ENCODE data around the gene CCDC51.

The CCDC51 gene

DNA sequence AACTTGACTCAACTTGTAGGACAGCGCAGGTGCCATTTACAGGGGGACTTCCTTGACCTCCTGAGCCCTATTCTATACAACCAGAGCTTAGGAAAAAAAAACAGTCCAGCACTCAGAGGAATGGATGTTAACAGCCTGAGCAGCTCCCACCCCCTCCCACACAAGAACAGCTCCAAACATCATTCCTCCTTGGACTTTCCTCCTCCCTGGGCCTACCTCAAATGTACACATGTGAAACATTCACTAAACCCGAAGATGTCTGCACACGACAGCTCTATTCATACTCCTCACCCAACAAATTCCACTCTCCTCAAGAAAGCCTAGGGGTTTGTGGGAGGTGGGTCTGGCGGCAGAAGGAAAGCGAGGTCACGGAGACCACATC, 6.1 kb upstream of the CCDC51 start:
- Histone ChIP-seq H3K9ac (ENCODE audit: low read length) (peak overlapping the region; percentile 85), H3F3A (ENCODE audit: insufficient read depth) (peaks cover 34% of the 10 kb centered on the region), H3K27me3 (ENCODE audit: low read length) (no peaks in the 10 kb centered on the region), H2AFZ (ENCODE audit: low read depth, low read length, severe bottlenecking) (peak overlapping the region; percentile 71), H3K4me3 (ENCODE audit: insufficient read depth, low read length, poor library complexity, severe bottlenecking) (peak overlapping the region; percentile 93), H3K9me2 (replicated peaks; ENCODE audit: insufficient read depth, low read length) (no peaks in the 10 kb centered on the region), H3K36me3 (ENCODE audit: low read length) (0 out of 2 replicates have a peak, but pooled peaks cover 5% of the 10 kb centered on the region), H3K27ac (ENCODE audit: low read depth, low read length) (no peak overlapping the region; the same call in 1 of the 2 replicates), H3K4me2 (ENCODE audit: low read depth, low read length, poor library complexity, severe bottlenecking) (peak overlapping the region; percentile 87), H4K20me1 (ENCODE audit: low read depth, low read length) (no peaks in the 10 kb centered on the region), H3K9me3 (ENCODE audit: insufficient read depth, low read length) (no peaks in the 10 kb centered on the region), H3K79me2 (ENCODE audit: insufficient read depth, low read length) (peaks cover 27% of the 10 kb centered on the region)
- TF ChIP-seq EZH2phosphoT487 (conservative IDR thresholded peaks at IDR 0.05; ENCODE audit: low read length) = no peak
- TF ChIP-seq, protein P1, sequence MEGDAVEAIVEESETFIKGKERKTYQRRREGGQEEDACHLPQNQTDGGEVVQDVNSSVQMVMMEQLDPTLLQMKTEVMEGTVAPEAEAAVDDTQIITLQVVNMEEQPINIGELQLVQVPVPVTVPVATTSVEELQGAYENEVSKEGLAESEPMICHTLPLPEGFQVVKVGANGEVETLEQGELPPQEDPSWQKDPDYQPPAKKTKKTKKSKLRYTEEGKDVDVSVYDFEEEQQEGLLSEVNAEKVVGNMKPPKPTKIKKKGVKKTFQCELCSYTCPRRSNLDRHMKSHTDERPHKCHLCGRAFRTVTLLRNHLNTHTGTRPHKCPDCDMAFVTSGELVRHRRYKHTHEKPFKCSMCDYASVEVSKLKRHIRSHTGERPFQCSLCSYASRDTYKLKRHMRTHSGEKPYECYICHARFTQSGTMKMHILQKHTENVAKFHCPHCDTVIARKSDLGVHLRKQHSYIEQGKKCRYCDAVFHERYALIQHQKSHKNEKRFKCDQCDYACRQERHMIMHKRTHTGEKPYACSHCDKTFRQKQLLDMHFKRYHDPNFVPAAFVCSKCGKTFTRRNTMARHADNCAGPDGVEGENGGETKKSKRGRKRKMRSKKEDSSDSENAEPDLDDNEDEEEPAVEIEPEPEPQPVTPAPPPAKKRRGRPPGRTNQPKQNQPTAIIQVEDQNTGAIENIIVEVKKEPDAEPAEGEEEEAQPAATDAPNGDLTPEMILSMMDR (IDR thresholded peaks at IDR 0.05; ENCODE audit: insufficient read depth, low read length, poor library complexity, severe bottlenecking) = no peak

DNA sequence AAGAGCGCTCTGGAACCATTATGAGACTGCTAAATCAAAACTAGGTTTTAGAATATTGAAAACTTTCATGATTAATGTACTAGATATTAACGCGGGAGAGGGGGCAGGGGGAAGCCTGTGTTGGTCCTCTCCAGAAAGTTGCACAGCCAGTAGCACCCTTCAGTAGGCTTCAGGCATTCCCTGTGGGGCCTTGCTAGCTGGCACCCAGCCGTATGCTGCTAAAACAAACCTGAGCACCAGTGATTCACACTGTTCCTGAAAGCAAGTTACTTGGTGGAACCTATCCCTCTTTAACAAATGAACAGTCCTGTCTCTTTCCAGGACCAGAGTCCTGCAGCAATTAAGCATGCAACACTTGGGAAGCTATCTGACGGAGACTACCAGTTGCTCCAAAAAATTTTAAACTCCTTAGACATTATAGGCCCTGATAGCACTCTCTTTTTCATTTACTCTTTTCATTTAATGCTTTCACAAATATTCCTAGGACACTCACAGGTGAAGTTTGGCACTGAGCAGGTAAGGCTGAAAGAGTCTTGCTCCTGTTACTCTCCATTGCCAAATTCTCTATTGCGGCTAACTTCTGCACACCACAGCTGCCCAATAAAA, 5.5 kb upstream of the CCDC51 start:
- Histone ChIP-seq H4K20me1 (ENCODE audit: low read depth, low read length) (no peaks in the 10 kb centered on the region), H3K9ac (ENCODE audit: low read length) (0 out of 2 replicates have a peak overlapping the region, but pooled peaks have one; percentile 85), H3K4me3 (ENCODE audit: insufficient read depth, low read length, poor library complexity, severe bottlenecking) (no peak overlapping the region), H3K4me2 (ENCODE audit: low read depth, low read length, poor library complexity, severe bottlenecking) (peak overlapping the region; percentile 87), H3K27ac (ENCODE audit: low read depth, low read length) (no peak overlapping the region), H3K9me3 (ENCODE audit: insufficient read depth, low read length) (no peaks in the 10 kb centered on the region), H2AFZ (ENCODE audit: low read depth, low read length, severe bottlenecking) (no peak overlapping the region), H3K36me3 (ENCODE audit: low read length) (0 out of 2 replicates have a peak, but pooled peaks cover 5% of the 10 kb centered on the region), H3K9me2 (replicated peaks; ENCODE audit: insufficient read depth, low read length) (no peaks in the 10 kb centered on the region), H3F3A (ENCODE audit: insufficient read depth) (peaks cover 34% of the 10 kb centered on the region), H3K79me2 (ENCODE audit: insufficient read depth, low read length) (peaks cover 33% of the 10 kb centered on the region), H3K27me3 (ENCODE audit: low read length) (no peaks in the 10 kb centered on the region)
- no peak for TF ChIP-seq EZH2phosphoT487 (conservative IDR thresholded peaks at IDR 0.05; ENCODE audit: low read length)
- TF ChIP-seq, protein P1 (IDR thresholded peaks at IDR 0.05; ENCODE audit: insufficient read depth, low read length, poor library complexity, severe bottlenecking) = no peak

DNA sequence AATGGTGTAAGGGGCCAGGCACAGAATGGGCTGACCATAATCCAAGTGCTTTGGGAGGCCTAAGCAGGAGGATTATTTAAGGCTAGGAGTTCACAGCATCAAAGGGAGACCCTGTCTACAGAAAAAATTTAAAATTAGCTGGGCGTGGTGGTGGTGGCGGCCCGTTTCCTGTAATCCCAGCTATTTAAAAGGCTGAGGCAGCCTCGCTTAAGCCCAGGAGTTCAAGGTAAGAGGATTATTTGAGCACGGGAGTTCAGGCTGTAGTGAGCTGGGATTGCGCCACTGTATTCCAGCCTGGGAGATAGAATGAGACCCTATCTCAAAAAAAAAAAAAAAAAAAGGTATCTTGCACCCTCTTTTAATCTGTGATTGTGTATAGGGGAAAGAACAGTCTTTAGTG, 2.0 kb upstream of the CCDC51 start:
- H3K4me2 ChIP-seq (ENCODE audit: low read depth, low read length, poor library complexity, severe bottlenecking) = peak overlapping the region; percentile 70
- peaks cover 32% of the 10 kb centered on the region for H3K79me2 ChIP-seq (ENCODE audit: insufficient read depth, low read length)
- H3K36me3 ChIP-seq (ENCODE audit: low read length) = 0 out of 2 replicates have a peak, but pooled peaks cover 5% of the 10 kb centered on the region
- H3K27ac ChIP-seq (ENCODE audit: low read depth, low read length) = no peak overlapping the region
- no peaks in the 10 kb centered on the region for H4K20me1 ChIP-seq (ENCODE audit: low read depth, low read length)
- H3K9me2 ChIP-seq (replicated peaks; ENCODE audit: insufficient read depth, low read length) = no peaks in the 10 kb centered on the region
- TF ChIP-seq EZH2phosphoT487 (conservative IDR thresholded peaks at IDR 0.05; ENCODE audit: low read length) = no peak
- TF ChIP-seq, protein P1 (IDR thresholded peaks at IDR 0.05; ENCODE audit: insufficient read depth, low read length, poor library complexity, severe bottlenecking) = no peak
- no peaks in the 10 kb centered on the region for H3K27me3 ChIP-seq (ENCODE audit: low read length)
- H3F3A ChIP-seq (ENCODE audit: insufficient read depth) = peaks cover 46% of the 10 kb centered on the region
- peak overlapping the region; percentile 91 for H3K9ac ChIP-seq (ENCODE audit: low read length)
- H3K4me3 ChIP-seq (ENCODE audit: insufficient read depth, low read length, poor library complexity, severe bottlenecking) = no peak overlapping the region
- H3K9me3 ChIP-seq (ENCODE audit: insufficient read depth, low read length) = no peaks in the 10 kb centered on the region
- no peak overlapping the region for H2AFZ ChIP-seq (ENCODE audit: low read depth, low read length, severe bottlenecking)

All from SU-DHL-6 (cell line).